CD4-positive, alpha-beta T cell treated with Interferon gamma for 1 hour (primary cell): ENCODE measurements around the gene RAB11FIP5.
"Not testable (repeated sequence)": the region's sequence is repeated elsewhere in the genome, so short reads cannot be mapped to it uniquely, and the experiment has no call there.

Experiments used
- DNase-seq: peaks from one replicate; pipeline ENCODE4 v3.0.0-alpha.2; 2020

The RAB11FIP5 gene, protein sequence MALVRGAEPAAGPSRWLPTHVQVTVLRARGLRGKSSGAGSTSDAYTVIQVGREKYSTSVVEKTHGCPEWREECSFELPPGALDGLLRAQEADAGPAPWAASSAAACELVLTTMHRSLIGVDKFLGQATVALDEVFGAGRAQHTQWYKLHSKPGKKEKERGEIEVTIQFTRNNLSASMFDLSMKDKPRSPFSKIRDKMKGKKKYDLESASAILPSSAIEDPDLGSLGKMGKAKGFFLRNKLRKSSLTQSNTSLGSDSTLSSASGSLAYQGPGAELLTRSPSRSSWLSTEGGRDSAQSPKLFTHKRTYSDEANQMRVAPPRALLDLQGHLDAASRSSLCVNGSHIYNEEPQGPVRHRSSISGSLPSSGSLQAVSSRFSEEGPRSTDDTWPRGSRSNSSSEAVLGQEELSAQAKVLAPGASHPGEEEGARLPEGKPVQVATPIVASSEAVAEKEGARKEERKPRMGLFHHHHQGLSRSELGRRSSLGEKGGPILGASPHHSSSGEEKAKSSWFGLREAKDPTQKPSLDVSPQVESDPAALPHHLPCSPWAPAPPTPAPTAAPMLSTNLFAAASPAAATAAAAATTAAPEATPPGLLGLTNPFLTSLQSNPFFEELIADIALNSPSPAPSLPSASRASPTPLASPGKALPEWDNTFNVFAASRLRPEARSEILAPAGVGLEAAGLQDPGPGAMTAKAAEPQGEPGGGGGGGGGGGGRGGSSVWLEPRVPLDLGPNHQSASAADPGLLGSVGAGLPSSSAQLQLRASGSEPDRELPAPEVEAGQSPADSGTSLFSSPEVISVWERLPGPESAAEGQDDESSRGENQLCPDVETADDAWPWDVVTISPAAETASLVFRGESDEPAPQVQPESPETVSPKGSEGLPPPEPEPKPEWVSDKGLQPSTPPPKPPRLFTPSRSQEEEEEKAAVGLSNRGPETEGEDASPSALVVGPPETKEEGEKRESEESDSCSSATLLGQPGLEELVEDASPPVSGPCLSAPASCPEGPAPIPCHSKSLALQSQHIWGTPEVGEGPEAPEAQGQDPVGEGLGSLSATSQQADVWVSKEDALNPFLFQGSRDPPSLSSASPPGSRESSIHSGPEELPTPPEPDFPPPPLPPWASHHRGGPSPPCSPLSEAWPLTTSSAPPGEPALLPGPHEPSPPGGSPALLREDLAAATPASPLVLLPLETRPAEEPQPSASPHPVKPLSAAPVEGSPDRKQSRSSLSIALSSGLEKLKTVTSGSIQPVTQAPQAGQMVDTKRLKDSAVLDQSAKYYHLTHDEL (N-terminal part only)

GRCh38 chr2:73112913-73113854 lies at the start of gene RAB11FIP5:
RAB11FIP5 (minus strand) TSS chr2:73112948; CDS start chr2:73112777, 171 bp downstream.
- DNase-seq = peak; percentile 84

DNA sequence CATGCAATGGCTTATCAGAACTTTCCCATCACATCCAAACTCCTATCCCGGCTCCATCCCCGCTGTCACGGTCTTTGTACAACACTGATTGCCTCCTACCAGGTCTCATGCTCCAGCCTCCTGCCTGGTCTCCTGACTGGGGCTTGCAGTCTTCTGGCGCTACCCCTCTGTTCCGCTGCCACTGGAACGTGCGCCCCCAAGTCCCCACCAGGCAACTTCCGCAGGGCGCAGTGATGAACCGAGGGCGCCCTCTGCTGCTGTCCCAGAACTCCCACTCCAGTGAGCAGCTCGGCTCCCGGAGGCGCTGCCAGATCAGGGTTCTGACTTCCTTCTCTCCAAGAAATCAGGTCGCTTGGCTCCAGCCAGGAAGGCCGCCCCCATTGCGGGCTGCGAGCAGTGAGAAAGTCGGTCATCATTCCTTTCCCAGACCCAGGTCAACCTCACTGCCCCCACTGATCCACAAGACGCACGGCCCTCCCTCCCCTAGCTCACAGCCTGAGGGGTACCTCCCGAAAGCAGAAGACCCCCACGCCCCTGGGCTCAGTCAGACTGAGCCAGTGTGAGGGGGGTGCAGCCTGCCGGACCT lies 43.9 kb upstream of the RAB11FIP5 start:
- DNase-seq = peak; percentile 28

- no peak for DNase-seq
Measured at GRCh38 chr2:73142937-73143336, 30.2 kb upstream of the RAB11FIP5 start.

DNA sequence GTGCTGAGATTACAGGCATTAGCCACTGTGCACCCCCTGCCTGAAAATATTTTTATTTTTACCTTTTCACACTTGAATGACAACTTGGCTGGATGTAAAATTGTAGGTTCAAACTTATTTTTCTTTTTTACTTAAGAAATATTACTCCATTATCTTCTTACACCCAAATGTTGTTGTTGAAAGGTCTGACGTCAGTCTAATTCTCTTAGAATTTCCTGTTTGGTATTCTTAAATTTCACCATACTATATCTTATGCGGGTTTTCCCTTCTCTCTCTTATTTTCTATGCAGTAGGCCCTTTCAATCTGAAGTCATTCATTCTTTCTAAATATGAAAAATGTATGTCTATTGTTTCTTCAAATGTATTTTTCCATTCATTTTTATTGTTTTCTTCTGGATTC lies 29.1 kb upstream of the RAB11FIP5 start:
- no peak for DNase-seq

DNA sequence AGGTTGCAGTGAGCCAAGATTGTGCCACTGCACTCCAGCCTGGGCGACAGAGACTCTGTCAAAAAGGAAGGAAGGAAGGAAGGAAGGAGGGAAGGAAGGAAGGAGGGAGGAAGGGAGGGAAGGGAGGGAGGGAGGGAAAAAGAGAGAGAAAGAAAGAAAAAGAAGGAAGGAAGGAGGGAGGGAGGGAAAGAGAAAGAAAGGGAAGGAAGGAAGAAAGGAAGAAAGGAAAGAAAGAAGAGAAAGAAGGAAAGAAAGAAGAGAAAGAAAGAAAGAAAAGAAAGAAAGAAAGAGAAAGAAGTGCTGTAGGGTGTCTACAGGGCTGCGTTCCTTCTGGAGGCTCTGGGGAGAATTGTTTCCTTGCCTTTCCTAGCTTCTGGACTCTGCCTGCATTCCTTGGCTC lies 22.5 kb upstream of the RAB11FIP5 start:
- DNase-seq = no peak

GRCh38 chr2:73134471-73134870 lies 21.7 kb upstream of the RAB11FIP5 start:
- DNase-seq = no peak

- DNase-seq = no peak
Measured at GRCh38 chr2:73133566-73134197, 20.9 kb upstream of the RAB11FIP5 start.

- no peak for DNase-seq
Measured at GRCh38 chr2:73131807-73132206, 19.1 kb upstream of the RAB11FIP5 start.

DNA sequence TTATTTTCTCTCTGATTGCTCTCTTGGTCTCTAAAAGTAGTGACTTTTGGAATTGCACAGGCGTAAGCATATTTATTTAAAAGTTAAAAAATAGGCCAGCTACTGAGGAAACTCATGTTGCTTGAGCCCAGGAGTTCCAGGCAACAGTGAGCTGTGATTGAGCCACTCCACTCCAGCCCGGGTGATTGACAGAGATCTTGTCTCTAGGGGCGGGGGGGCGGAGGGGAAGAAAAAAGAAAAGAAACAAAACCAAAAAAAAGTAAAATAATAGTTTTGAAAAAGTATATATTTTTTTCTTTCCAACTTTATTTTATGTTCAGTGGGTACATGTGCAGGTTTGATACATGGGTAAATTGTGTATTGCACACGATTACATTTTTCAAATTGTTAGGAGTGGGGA lies 18.0 kb upstream of the RAB11FIP5 start:
- no peak for DNase-seq

DNA sequence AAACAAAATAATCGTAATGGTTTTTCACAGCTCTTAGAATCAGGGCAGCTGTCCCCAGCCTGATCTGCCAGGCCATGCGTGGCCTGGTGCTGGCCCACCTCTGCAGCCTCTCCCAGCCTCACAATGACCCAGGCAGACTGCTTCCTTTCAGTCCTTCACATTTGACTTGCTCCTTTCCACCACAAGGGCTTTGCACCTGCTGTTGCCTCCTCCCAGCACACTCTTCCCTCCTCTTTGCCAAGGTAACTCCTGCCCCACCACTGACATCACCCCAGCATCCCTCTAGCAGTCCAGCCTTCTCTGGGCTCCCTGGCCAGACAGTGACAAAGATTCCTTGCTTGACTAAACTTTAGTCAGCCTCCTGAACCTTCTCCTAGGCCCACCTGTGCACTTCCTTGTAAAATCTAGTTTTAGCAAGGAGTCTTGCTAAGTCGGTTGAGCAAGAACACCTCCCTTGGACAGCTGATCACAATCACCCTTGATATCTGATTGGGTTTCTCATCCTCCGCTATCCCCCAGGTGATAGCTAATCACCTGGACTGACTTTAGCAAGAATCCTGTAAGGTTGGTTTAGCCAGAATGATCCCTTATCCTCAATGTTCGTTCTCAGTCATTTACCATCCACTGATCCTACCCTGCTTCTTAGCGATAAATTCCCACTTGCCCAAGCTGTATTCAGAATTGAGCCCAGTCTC lies 16.2 kb upstream of the RAB11FIP5 start:
- no peak for DNase-seq

GRCh38 chr2:73122536-73122935 lies 9.8 kb upstream of the RAB11FIP5 start:
- no peak for DNase-seq

DNA sequence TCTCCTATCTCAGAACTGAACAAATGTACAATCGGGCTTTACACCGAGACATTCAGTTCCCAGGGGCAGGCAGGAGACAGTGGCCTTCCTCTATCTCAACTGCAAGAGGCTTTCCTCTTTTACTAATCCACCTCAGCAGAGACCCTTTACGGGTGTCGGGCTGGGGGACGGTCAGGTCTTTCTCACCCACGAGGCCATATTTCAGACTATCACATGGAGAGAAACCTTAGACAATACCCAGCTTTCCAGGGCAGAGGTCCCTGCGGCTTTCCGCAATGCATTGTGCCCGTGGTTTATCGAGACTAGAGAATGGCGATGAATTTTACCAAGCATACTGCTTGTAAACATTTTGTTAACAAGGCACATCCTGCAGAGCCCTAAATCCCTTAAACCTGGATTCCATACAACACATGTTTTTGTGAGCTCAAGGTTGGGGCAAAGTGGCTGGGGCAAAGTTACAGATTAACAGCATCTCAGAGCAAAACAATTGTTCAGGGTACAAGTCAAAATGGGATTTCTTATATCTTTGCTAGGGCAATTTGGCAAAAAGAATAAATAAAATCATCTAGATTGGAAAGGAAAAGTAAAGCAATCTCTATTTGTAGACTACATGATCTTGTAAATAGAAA lies 7.0 kb upstream of the RAB11FIP5 start:
- not testable (repeated sequence) for DNase-seq

DNA sequence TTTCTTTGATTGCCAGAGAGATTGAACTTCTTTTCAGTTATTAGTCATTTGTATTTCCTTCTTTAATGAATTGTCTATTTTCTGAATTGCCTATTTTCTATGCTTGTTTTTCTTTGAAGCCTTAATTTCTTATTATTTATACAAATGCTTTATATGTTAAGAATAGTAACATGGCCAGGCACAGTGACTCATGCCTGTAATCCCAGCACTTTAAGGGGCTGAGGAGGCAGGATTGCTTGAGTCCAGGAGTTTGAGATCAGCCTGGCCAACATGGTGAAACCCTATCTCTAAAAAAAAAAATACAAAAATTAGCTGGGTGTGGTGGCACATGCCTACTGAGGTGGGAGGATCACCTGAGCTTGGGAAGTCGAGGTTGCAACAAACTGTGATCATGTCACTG lies 4.7 kb upstream of the RAB11FIP5 start:
- DNase-seq = no peak

- no peak for DNase-seq
Measured at GRCh38 chr2:73116182-73116960, 3.6 kb upstream of the RAB11FIP5 start.

DNA sequence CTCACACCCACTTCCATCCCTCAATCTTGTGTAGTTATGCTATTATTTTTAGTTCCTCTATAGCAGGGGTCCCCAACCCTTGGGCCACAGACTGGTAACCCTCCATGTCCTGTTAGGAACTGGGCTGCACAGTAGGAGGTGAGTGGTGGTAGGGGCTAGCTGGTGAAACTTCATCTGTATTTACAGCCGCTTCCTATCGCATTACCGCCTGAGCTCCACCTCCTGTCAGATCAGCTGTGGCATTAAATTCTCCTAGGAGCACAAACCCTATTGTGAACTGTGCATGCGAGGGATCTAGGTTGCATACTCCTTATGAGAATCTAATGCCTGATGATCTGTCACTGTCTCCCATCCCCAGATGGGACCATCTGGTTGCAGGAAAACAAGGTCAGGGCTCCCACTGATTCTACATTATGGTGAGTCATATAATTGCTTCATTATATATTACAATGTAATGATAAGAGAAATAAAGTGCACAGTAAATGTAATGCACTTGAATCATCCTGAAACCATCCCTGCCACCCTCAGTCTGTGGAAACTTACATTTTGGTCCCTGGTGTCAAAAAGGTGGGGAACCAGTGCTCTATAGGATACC lies 1.6 kb upstream of the RAB11FIP5 start:
- no peak for DNase-seq

GRCh38 chr2:73112026-73112912 lies 479 bp downstream of the RAB11FIP5 start:
- DNase-seq = peak; percentile 19
